WTC11 (cell line): ENCODE data around the gene PCNA.

Source experiments
- FOXP1 ChIP-seq: sonication (generic); formaldehyde crosslinking; IDR thresholded peaks from 2 replicates; pipeline ENCODE4 v1.8.0; 2022; ENCODE audit warnings: missing genetic modification reagents, mild to moderate bottlenecking, moderate library complexity, borderline replicate concordance
- JUN ChIP-seq: sonication (generic); formaldehyde crosslinking; IDR thresholded peaks from 2 replicates; pipeline ENCODE4 v1.8.0; 2023; ENCODE audit warnings: mild to moderate bottlenecking, missing genetic modification reagents
- RELA ChIP-seq: sonication (generic); formaldehyde crosslinking; IDR thresholded peaks from 2 replicates; pipeline ENCODE4 v1.8.1; 2022; ENCODE audit warnings: missing genetic modification reagents, mild to moderate bottlenecking, borderline replicate concordance
- SMAD4 ChIP-seq: sonication (generic); formaldehyde crosslinking; IDR thresholded peaks from 2 replicates; pipeline ENCODE4 v1.8.0; 2022; ENCODE audit warnings: mild to moderate bottlenecking, missing genetic modification reagents
- SP1 ChIP-seq: sonication (generic); formaldehyde crosslinking; conservative IDR thresholded peaks from 2 replicates; pipeline ENCODE4 v1.8.1; 2022; ENCODE audit warnings: missing genetic modification reagents
- TF ChIP-seq, protein P1 (sequence below): sonication (generic); formaldehyde crosslinking; IDR thresholded peaks from 2 replicates; pipeline ENCODE4 v1.8.1; 2023; ENCODE audit warnings: mild to moderate bottlenecking, missing genetic modification reagents, moderate library complexity
- TF ChIP-seq, protein P2 (sequence below): sonication (generic); formaldehyde crosslinking; IDR thresholded peaks from 2 replicates; pipeline ENCODE4 v1.8.1; 2023; ENCODE audit warnings: mild to moderate bottlenecking, missing genetic modification reagents, borderline replicate concordance
- TF ChIP-seq, protein P3 (sequence below): fragments of 200-600 bp; IDR thresholded peaks from 2 replicates; pipeline ENCODE4 v1.8.0; 2022; ENCODE audit warnings: antibody characterized with exemption
- TF ChIP-seq, protein P4 (sequence below): sonication (generic); formaldehyde crosslinking; IDR thresholded peaks from 2 replicates; pipeline ENCODE4 v1.8.1; 2022; ENCODE audit warnings: low read depth, mild to moderate bottlenecking, moderate library complexity, missing genetic modification reagents, borderline replicate concordance
- TF ChIP-seq, protein P5 (sequence below): sonication (generic); formaldehyde crosslinking; IDR thresholded peaks from 2 replicates; pipeline ENCODE4 v1.8.1; 2022; ENCODE audit warnings: mild to moderate bottlenecking, missing genetic modification reagents, moderate library complexity, borderline replicate concordance
- TF ChIP-seq, protein P6 (sequence below): sonication (generic); formaldehyde crosslinking; IDR thresholded peaks from 2 replicates; pipeline ENCODE4 v1.8.1; 2022; ENCODE audit warnings: missing genetic modification reagents, borderline replicate concordance

DNA sequence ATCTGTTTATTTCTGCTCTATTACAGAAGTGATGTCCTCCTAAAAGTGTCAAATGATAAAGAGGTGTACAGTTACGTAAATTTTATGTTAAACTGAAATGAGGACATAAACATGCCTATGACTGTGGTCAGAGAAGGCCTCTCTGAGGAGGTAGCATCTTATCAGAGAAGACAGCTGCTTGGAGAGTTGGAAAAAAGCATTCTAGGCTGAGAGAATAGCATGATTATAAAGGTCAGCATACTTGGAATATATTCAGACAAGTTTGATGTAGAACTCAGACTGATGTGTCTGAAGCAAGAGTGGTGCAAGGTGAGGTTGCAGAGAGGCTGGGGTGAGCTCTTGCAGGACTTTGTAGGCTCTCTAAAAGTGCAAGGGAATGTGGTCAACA, 3.1 kb upstream of the PCNA start:
- TF ChIP-seq, protein P1, sequence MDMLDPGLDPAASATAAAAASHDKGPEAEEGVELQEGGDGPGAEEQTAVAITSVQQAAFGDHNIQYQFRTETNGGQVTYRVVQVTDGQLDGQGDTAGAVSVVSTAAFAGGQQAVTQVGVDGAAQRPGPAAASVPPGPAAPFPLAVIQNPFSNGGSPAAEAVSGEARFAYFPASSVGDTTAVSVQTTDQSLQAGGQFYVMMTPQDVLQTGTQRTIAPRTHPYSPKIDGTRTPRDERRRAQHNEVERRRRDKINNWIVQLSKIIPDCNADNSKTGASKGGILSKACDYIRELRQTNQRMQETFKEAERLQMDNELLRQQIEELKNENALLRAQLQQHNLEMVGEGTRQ (CRISPR knock-in tag), result no peak
- TF ChIP-seq, protein P2, sequence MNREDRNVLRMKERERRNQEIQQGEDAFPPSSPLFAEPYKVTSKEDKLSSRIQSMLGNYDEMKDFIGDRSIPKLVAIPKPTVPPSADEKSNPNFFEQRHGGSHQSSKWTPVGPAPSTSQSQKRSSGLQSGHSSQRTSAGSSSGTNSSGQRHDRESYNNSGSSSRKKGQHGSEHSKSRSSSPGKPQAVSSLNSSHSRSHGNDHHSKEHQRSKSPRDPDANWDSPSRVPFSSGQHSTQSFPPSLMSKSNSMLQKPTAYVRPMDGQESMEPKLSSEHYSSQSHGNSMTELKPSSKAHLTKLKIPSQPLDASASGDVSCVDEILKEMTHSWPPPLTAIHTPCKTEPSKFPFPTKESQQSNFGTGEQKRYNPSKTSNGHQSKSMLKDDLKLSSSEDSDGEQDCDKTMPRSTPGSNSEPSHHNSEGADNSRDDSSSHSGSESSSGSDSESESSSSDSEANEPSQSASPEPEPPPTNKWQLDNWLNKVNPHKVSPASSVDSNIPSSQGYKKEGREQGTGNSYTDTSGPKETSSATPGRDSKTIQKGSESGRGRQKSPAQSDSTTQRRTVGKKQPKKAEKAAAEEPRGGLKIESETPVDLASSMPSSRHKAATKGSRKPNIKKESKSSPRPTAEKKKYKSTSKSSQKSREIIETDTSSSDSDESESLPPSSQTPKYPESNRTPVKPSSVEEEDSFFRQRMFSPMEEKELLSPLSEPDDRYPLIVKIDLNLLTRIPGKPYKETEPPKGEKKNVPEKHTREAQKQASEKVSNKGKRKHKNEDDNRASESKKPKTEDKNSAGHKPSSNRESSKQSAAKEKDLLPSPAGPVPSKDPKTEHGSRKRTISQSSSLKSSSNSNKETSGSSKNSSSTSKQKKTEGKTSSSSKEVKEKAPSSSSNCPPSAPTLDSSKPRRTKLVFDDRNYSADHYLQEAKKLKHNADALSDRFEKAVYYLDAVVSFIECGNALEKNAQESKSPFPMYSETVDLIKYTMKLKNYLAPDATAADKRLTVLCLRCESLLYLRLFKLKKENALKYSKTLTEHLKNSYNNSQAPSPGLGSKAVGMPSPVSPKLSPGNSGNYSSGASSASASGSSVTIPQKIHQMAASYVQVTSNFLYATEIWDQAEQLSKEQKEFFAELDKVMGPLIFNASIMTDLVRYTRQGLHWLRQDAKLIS (CRISPR knock-in tag), result no peak
- TF ChIP-seq, protein P3, sequence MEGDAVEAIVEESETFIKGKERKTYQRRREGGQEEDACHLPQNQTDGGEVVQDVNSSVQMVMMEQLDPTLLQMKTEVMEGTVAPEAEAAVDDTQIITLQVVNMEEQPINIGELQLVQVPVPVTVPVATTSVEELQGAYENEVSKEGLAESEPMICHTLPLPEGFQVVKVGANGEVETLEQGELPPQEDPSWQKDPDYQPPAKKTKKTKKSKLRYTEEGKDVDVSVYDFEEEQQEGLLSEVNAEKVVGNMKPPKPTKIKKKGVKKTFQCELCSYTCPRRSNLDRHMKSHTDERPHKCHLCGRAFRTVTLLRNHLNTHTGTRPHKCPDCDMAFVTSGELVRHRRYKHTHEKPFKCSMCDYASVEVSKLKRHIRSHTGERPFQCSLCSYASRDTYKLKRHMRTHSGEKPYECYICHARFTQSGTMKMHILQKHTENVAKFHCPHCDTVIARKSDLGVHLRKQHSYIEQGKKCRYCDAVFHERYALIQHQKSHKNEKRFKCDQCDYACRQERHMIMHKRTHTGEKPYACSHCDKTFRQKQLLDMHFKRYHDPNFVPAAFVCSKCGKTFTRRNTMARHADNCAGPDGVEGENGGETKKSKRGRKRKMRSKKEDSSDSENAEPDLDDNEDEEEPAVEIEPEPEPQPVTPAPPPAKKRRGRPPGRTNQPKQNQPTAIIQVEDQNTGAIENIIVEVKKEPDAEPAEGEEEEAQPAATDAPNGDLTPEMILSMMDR, result no peak
- TF ChIP-seq FOXP1 (CRISPR knock-in tag) (no peak), SP1 (CRISPR knock-in tag) (no peak), JUN (CRISPR knock-in tag) (no peak), SMAD4 (CRISPR knock-in tag) (no peak), RELA (CRISPR knock-in tag) (no peak)
- TF ChIP-seq, protein P4, sequence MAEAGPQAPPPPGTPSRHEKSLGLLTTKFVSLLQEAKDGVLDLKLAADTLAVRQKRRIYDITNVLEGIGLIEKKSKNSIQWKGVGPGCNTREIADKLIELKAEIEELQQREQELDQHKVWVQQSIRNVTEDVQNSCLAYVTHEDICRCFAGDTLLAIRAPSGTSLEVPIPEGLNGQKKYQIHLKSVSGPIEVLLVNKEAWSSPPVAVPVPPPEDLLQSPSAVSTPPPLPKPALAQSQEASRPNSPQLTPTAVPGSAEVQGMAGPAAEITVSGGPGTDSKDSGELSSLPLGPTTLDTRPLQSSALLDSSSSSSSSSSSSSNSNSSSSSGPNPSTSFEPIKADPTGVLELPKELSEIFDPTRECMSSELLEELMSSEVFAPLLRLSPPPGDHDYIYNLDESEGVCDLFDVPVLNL, result no peak
- TF ChIP-seq, protein P5, sequence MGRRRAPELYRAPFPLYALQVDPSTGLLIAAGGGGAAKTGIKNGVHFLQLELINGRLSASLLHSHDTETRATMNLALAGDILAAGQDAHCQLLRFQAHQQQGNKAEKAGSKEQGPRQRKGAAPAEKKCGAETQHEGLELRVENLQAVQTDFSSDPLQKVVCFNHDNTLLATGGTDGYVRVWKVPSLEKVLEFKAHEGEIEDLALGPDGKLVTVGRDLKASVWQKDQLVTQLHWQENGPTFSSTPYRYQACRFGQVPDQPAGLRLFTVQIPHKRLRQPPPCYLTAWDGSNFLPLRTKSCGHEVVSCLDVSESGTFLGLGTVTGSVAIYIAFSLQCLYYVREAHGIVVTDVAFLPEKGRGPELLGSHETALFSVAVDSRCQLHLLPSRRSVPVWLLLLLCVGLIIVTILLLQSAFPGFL (CRISPR knock-in tag), result no peak
- TF ChIP-seq, protein P6, sequence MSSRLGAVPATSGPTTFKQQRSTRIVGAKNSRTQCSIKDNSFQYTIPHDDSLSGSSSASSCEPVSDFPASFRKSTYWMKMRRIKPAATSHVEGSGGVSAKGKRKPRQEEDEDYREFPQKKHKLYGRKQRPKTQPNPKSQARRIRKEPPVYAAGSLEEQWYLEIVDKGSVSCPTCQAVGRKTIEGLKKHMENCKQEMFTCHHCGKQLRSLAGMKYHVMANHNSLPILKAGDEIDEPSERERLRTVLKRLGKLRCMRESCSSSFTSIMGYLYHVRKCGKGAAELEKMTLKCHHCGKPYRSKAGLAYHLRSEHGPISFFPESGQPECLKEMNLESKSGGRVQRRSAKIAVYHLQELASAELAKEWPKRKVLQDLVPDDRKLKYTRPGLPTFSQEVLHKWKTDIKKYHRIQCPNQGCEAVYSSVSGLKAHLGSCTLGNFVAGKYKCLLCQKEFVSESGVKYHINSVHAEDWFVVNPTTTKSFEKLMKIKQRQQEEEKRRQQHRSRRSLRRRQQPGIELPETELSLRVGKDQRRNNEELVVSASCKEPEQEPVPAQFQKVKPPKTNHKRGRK (CRISPR knock-in tag), result no peak
